ENCODE data around the gene DHX9.

GRCh38 chr1:182811975-182812722 lies 27.0 kb upstream of the DHX9 start:
- TF ChIP-seq GATA3 (IDR thresholded peaks at IDR 0.05; ENCODE audit: low read depth, low read length) (no peak), GATA2 (IDR thresholded peaks at IDR 0.05; ENCODE audit: low read depth, low read length) (no peak)

Data from SH-SY5Y (cell line).